Heart right ventricle (tissue), 16 donors: ENCODE data around the gene TFAP2C. TPM values are rescaled to one million over a fixed set of nuclear protein-coding genes. Genes with fewer than 3 reads are reported as not detected.

Experiments used
- ATAC-seq, 8 donors: fragments of 200-7000 bp; cut with Tn5 transposase; one replicate each; pipeline ENCODE4 v1.9.1; 2020; ENCODE audit warnings: mild to moderate bottlenecking in 8 of 8, moderate library complexity in 8 of 8, moderate number of reproducible peaks in 1 of 8
- DNase-seq, 2 donors: peaks; one replicate each; pipeline ENCODE4 v3.0.0-alpha.2; 2020
- H3K27ac ChIP-seq, 10 donors: fragments of 200-600 bp; sonication (generic) in 2 of 10; one replicate each; pipeline versions ENCODE4 v1.5.0 to v1.8.0; 2020 to 2022; ENCODE audit warnings: mild to moderate bottlenecking in 3 of 10
- H3K27me3 ChIP-seq, 7 donors: fragments of 200-600 bp; one replicate each; pipeline ENCODE4 v1.8.0; 2021 to 2022; ENCODE audit warnings: mild to moderate bottlenecking in 2 of 7
- H3K36me3 ChIP-seq, 9 donors: fragments of 200-600 bp; sonication (generic) in 1 of 9; one replicate each; pipeline versions ENCODE4 v1.5.0 to v1.8.0; 2020 to 2022; ENCODE audit warnings: mild to moderate bottlenecking in 2 of 9
- H3K4me1 ChIP-seq, 9 donors: fragments of 200-600 bp; sonication (generic) in 1 of 9; one replicate each; pipeline versions ENCODE4 v1.5.0 to v1.8.0; 2020 to 2022; ENCODE audit warnings: mild to moderate bottlenecking in 4 of 9
- H3K4me3 ChIP-seq, 10 donors: fragments of 200-600 bp; sonication (generic) in 2 of 10; one replicate each; pipeline versions ENCODE4 v1.5.0 to v1.8.0; 2020 to 2022; ENCODE audit warnings: mild to moderate bottlenecking in 7 of 10, moderate library complexity in 2 of 10
- H3K9me3 ChIP-seq, 11 donors: fragments of 200-600 bp in 10 of 11; sonication (generic) in 2 of 11; one replicate each; pipeline versions ENCODE4 v1.5.0 to v1.8.0; 2013 to 2022; ENCODE audit warnings: mild to moderate bottlenecking in 2 of 11, control low read depth in 1 of 11, moderate library complexity in 1 of 11
- WGBS, 2 donors: extraction: QIAGEN DNeasy Blood & Tissue Kit; methylation state at CpG; one replicate each; pipeline ENCODE4 v1.1.7; 2013; ENCODE audit warnings: inconsistent platforms in 1 of 2; 5-methylcytosine and 5-hydroxymethylcytosine counted together
- intact Hi-C, 10 donors: fragments of 100-400 bp; cut with DNase I; formaldehyde crosslinking; loops; one replicate each; pipeline versions ENCODE4 v1.11.1 to v1.14.2; 2022
- polyA plus RNA-seq, 2 donors: library from polyadenylated mRNA; stranded (reverse); fragments of 200-250 nt; gene quantifications; one replicate each; pipeline ENCODE4 v1.2.3, GENCODE V29; 2013
- total RNA-seq, 10 donors: library from RNA; stranded (reverse); fragmentation: NEBNext Ultra II Directional in 3 of 10; extraction: Animal tissue kit (Norgen Biotek cat#: 25700) in 3 of 10; gene quantifications; one replicate each; pipeline versions ENCODE4 v1.2.1 to v1.2.4, GENCODE V29; 2021 to 2023
- TF ChIP-seq, protein P1 (sequence below), 9 donors: fragments of 200-600 bp; sonication (generic) in 2 of 9; IDR thresholded peaks; one replicate each; pipeline versions ENCODE4 v1.5.0 to v1.8.0; 2021 to 2022; ENCODE audit warnings: antibody characterized with exemption in 9 of 9, mild to moderate bottlenecking in 5 of 9, moderate library complexity in 1 of 9
- donor health status: Arrhythmogenic right ventricular cardiomyopathy.
- donor health status: ischemic (EF 13 %, LVEDD 7.1; RV severe dilation, severe dysfunction).
- donor health status: healthy with polysubstance abuse.
- donor health status: DM: no; HTN: yes; CAD: no.
- donor health status: DM: no; HTN: no; CAD: no.
- donor health status: ischemic (EF 25% LVEDD 6.9; RV normal size, moderate dysfunction).
- donor health status: ischemic (EF 25% LVEDD 5.7; RV mildly dilated, moderate dysfunction).
- donor health status: healthy.
- donor health status: DM: yes; HTN: yes; CAD: no.
- donor health status: Ischemic cardiomyopathy.
- donor health status: ischemic (EF 35%, LVEDD 5.7; RV mildly dilated, moderate dysfunction).
- donor health status: nonischemic (EF 11% LVEDD 7.7; RV severe dilation, severe dysfunction).
- donor health status: DM: yes; HTN: yes; CAD: no.
- donor health status: PGD.
- donor health status: ischemic (EF 29% LVEDD 5.4; RV normal size, mild dysfunction).
- donor health status: nonischemic (EF 23%, LVEDD 6.1; RV moderate dilation, normal function).

TFAP2C gene
- total and polyA plus RNA-seq, 12 donors = 0.03 to 0.49 (median 0.14) TPM; not detected in 2

DNA sequence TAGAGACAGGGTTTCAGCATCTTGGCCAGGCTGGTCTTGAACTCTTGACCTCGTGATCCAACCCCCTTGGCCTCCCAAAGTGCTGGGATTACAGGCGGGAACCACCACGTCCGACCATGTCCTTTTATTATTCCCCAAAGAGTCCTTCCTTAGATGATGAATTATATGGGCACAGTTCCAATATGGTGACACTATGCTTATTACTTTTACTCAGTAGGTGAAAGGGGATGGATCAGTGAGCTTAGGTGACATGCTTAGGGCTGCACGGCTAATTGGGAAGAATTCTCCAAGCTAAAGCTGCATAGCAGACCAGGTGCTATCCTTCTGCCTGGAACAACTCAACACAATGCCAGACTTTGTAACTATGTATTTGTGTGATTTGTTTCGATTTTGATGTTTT is 38.2 kb upstream of the TFAP2C start:
- Histone ChIP-seq H3K27ac (no peak overlapping the region), H3K9me3 (no peaks in the 10 kb centered on the region), H3K36me3 (no peaks in the 10 kb centered on the region), H3K4me1 (no peaks in the 10 kb centered on the region), H3K4me3 (no peak overlapping the region), H3K27me3 (peaks cover 0 to 8% (median 0%) of the 10 kb centered on the region in 7 donors)
- TF ChIP-seq, protein P1, sequence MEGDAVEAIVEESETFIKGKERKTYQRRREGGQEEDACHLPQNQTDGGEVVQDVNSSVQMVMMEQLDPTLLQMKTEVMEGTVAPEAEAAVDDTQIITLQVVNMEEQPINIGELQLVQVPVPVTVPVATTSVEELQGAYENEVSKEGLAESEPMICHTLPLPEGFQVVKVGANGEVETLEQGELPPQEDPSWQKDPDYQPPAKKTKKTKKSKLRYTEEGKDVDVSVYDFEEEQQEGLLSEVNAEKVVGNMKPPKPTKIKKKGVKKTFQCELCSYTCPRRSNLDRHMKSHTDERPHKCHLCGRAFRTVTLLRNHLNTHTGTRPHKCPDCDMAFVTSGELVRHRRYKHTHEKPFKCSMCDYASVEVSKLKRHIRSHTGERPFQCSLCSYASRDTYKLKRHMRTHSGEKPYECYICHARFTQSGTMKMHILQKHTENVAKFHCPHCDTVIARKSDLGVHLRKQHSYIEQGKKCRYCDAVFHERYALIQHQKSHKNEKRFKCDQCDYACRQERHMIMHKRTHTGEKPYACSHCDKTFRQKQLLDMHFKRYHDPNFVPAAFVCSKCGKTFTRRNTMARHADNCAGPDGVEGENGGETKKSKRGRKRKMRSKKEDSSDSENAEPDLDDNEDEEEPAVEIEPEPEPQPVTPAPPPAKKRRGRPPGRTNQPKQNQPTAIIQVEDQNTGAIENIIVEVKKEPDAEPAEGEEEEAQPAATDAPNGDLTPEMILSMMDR (IDR thresholded peaks at IDR 0.05) = no peak
- ATAC-seq = no peak
- 65 to 75% methylated on average over 6 of the region's 6 CpGs for WGBS, 2 donors
- intact Hi-C loops = no loop called here
- no peak for DNase-seq

DNA sequence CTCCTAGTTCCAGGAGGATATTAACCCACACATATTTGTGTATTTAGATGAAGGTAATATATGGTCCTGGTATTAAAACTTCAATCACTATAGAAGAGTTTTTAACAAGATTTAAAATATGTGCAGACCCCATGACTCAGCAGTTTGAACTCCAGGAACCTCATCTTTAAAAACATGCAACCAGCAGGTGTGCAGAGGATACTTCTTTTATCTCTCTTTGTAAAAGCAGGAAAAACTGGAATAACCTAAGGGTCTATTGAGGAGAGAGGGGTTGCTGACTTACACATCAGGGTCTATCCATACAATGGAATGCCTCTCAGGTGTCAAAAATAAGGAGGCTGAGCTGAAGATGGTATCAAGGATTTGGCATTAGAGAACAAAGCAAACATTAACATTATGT is 36.9 kb upstream of the TFAP2C start:
- peaks cover 0 to 18% (median 6%) of the 10 kb centered on the region in 7 donors for H3K27me3 ChIP-seq
- H3K36me3 ChIP-seq = no peaks in the 10 kb centered on the region
- TF ChIP-seq, protein P1 (IDR thresholded peaks at IDR 0.05) = no peak
- intact Hi-C loops = no loop called here
- ATAC-seq (no peak), DNase-seq (no peak)
- no peaks in the 10 kb centered on the region for H3K4me1 ChIP-seq
- H3K4me3 ChIP-seq = no peak overlapping the region
- no peaks in the 10 kb centered on the region for H3K9me3 ChIP-seq
- H3K27ac ChIP-seq = no peak overlapping the region

DNA sequence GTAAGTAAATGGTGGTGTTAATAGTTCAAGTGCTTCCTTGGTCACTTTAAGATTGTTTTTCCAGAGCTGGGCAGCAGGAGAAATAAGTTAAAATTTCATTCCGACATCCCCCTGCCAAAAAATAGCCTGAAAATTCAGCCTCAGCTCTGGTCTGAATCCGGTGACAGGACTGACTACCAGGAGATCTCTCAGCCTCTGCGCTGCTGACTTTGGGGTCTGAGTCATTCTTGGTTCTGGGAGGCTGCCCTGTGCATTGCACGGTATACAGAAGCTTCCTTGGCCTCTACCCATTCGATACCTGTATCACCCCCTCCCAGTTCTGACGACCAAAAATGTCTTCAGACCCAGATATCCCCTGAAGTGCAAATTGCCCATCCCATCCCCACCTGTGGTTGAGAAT is 36.3 kb upstream of the TFAP2C start:
- Histone ChIP-seq H3K36me3 (no peaks in the 10 kb centered on the region), H3K9me3 (no peaks in the 10 kb centered on the region), H3K27me3 (peaks cover 0 to 18% (median 6%) of the 10 kb centered on the region in 7 donors), H3K4me1 (no peaks in the 10 kb centered on the region), H3K4me3 (no peak overlapping the region), H3K27ac (no peak overlapping the region)
- no peak for ATAC-seq
- no peak for DNase-seq
- intact Hi-C loops = no loop called here
- TF ChIP-seq, protein P1 (IDR thresholded peaks at IDR 0.05) = no peak
- 75 to 76% methylated on average over 6 of the region's 6 CpGs for WGBS, 2 donors

GRCh38 chr20:56595746-56596475 is 33.2 kb upstream of the TFAP2C start:
- no peaks in the 10 kb centered on the region for H3K4me1 ChIP-seq
- no peak overlapping the region for H3K4me3 ChIP-seq
- ATAC-seq (no peak), DNase-seq (no peak)
- 66 to 72% methylated on average over 17 of the region's 17 CpGs for WGBS, 2 donors
- TF ChIP-seq, protein P1 (IDR thresholded peaks at IDR 0.05) = no peak
- no peaks in the 10 kb centered on the region for H3K36me3 ChIP-seq
- peaks cover 0 to 25% (median 10%) of the 10 kb centered on the region in 7 donors for H3K27me3 ChIP-seq
- no peaks in the 10 kb centered on the region for H3K9me3 ChIP-seq
- no peak overlapping the region for H3K27ac ChIP-seq
- intact Hi-C loops = no loop called here
